Naive thymus-derived CD4-positive, alpha-beta T cell (primary cell): Measurements from ENCODE around the gene JMJD1C. TPM values are rescaled to one million over a fixed set of nuclear protein-coding genes. Genes with fewer than 3 reads are reported as not detected.
"Not testable (repeated sequence)": the region's sequence is repeated elsewhere in the genome, so short reads cannot be mapped to it uniquely, and the experiment has no call there.

Experiments used
- ATAC-seq: fragments of 150-1000 bp; cut with Tn5 transposase; 2 replicates; pipeline ENCODE4 v1.10.0; 2021; ENCODE audit warnings: mild to moderate bottlenecking, moderate library complexity
- CTCF ChIA-PET: fragments of 350-600 bp; sonication (Branson Sonifier 250); formaldehyde crosslinking; loops from one replicate; lab custom pipeline; 2021; ENCODE audit warnings: antibody characterized with exemption; lab: Charles Lee
- POLR2A ChIA-PET: fragments of 350-600 bp; sonication (Branson Sonifier 250); formaldehyde crosslinking; loops from one replicate; lab custom pipeline; 2021; ENCODE audit warnings: antibody characterized with exemption, inconsistent platforms; lab: Charles Lee
- DNase-seq, 9 donors: peaks; one replicate each; pipeline versions ENCODE4 v3.0.0 to v3.0.0-alpha.2; 2020 to 2022; ENCODE audit warnings: mixed read lengths in 1 of 9
- H3K27ac ChIP-seq: one replicate; pipeline ENCODE4 v1.7.0; 2013; ENCODE audit warnings: mild to moderate bottlenecking, low read depth, low read length, moderate library complexity
- H3K27me3 ChIP-seq, 2 donors: one replicate each; pipeline ENCODE4 v1.7.0; 2013; ENCODE audit warnings: low read length in 2 of 2, mild to moderate bottlenecking in 2 of 2, moderate library complexity in 2 of 2; ENCODE audit not compliant: control insufficient read depth in 2 of 2, insufficient read depth in 2 of 2
- H3K36me3 ChIP-seq, 3 experiments: 1 replicate in 2 of 3; 2 replicates in 1 of 3; pipeline ENCODE4 v1.7.0; 2013; ENCODE audit warnings: low read length in 3 of 3, mild to moderate bottlenecking in 3 of 3, moderate library complexity in 1 of 3; ENCODE audit not compliant: insufficient read depth in 3 of 3, control insufficient read depth in 2 of 3
- H3K4me1 ChIP-seq, 2 donors: one replicate each; pipeline ENCODE4 v1.7.0; 2013; ENCODE audit warnings: low read length in 2 of 2, mild to moderate bottlenecking in 2 of 2, moderate library complexity in 1 of 2; ENCODE audit not compliant: control insufficient read depth in 2 of 2, insufficient read depth in 2 of 2
- H3K4me3 ChIP-seq: 2 replicates; pipeline ENCODE4 v1.7.0; 2013; ENCODE audit warnings: mild to moderate bottlenecking, low read length
- H3K9me3 ChIP-seq, 3 experiments: 1 replicate in 2 of 3; 2 replicates in 1 of 3; pipeline ENCODE4 v1.7.0; 2013; ENCODE audit warnings: low read length in 3 of 3; ENCODE audit not compliant: control insufficient read depth in 2 of 3
- H3K27ac Mint-ChIP-seq, 9 donors: one replicate each; pipeline ENCODE4 v1.8.0; 2020 to 2022; ENCODE audit warnings: mixed read lengths in 9 of 9, mild to moderate bottlenecking in 8 of 9, moderate library complexity in 5 of 9, inconsistent platforms in 2 of 9
- H3K27me3 Mint-ChIP-seq, 5 donors: one replicate each; pipeline ENCODE4 v1.8.0; 2021 to 2022; ENCODE audit warnings: mixed read lengths in 5 of 5, mild to moderate bottlenecking in 1 of 5
- H3K36me3 Mint-ChIP-seq, 5 donors: one replicate each; pipeline ENCODE4 v1.8.0; 2020 to 2022; ENCODE audit warnings: mixed read lengths in 5 of 5, mild to moderate bottlenecking in 3 of 5, inconsistent platforms in 1 of 5
- H3K4me1 Mint-ChIP-seq, 7 donors: one replicate each; pipeline ENCODE4 v1.8.0; 2020 to 2022; ENCODE audit warnings: mixed read lengths in 7 of 7, mild to moderate bottlenecking in 3 of 7, inconsistent platforms in 1 of 7
- H3K4me3 Mint-ChIP-seq, 10 donors: one replicate each; pipeline ENCODE4 v1.8.0; 2020 to 2022; ENCODE audit warnings: mild to moderate bottlenecking in 10 of 10, mixed read lengths in 10 of 10, moderate library complexity in 6 of 10, inconsistent platforms in 2 of 10
- H3K9me3 Mint-ChIP-seq, 11 donors: one replicate each; pipeline ENCODE4 v1.8.0; 2020 to 2022; ENCODE audit warnings: mixed read lengths in 11 of 11, mild to moderate bottlenecking in 4 of 11, inconsistent platforms in 1 of 11, moderate library complexity in 1 of 11
- intact Hi-C, 2 donors: fragments of 100-400 bp; cut with micrococcal nuclease; formaldehyde crosslinking; loops; one replicate each; pipeline ENCODE4 v1.15.1; 2023
- polyA plus RNA-seq, 2 donors: library from polyadenylated mRNA; unstranded; fragments of 300-500 nt; fragmentation: Illumina TruSeq; gene quantifications; one replicate each; pipeline ENCODE4 v1.2.3, GENCODE V29; 2021
- total RNA-seq, 6 experiments: library from RNA in 5 of 6; stranded (reverse) in 5 of 6; gene quantifications; 1 replicate in 5 of 6; 2 replicates in 1 of 6; pipeline ENCODE4 v1.2.3 and lab custom pipeline; 2021 to 2026

Gene JMJD1C
- total and polyA plus RNA-seq, 7 experiments from 2014 or later: 59.0 to 331 (median 120) TPM

DNA sequence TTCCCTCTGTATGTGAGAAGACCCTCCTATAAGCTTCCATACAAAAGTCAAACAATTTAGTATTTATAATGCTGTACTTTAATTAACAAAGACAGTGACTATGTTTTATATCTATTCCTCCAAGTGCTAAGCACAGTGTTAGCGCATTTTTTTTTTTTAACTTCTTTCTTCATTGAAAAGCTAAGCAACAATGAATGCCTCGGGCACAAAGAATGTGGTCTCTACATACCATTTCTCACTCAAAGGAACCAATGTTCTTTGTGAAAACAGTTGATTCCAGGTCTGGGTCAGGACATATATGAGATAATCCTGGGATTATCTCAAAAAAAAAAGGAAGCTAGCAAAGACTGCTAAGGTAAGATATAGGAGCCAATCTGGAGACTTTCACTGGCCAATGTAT lies 29.2 kb upstream of the JMJD1C start:
- Histone ChIP-seq H3K4me1 (no peaks in the 10 kb centered on the region), H3K27ac (no peak overlapping the region), H3K27me3 (no peaks in the 10 kb centered on the region), H3K9me3 (no peaks in the 10 kb centered on the region), H3K4me3 (no peak overlapping the region), H3K36me3 (no peaks in the 10 kb centered on the region)
- CTCF ChIA-PET: no interaction called here
- peaks cover 0 to 19% (median 14%) of the 10 kb centered on the region in 5 donors for H3K36me3 Mint-ChIP-seq
- no peak overlapping the region for H3K27ac Mint-ChIP-seq
- intact Hi-C loops: no loop called here
- H3K27me3 Mint-ChIP-seq: no peaks in the 10 kb centered on the region
- H3K9me3 Mint-ChIP-seq: peaks cover 0 to 2% (median 0%) of the 10 kb centered on the region in 11 donors
- H3K4me1 Mint-ChIP-seq: peaks cover 5 to 43% (median 35%) of the 10 kb centered on the region in 7 donors
- ATAC-seq (no peak), DNase-seq (no peak)
- H3K4me3 Mint-ChIP-seq: no peak overlapping the region
- POLR2A ChIA-PET: interaction anchor here (0.6 kb wide), 1 partner anchor 29 kb away, joined by 4 read pairs; no protein-coding TSS in a partner anchor

DNA sequence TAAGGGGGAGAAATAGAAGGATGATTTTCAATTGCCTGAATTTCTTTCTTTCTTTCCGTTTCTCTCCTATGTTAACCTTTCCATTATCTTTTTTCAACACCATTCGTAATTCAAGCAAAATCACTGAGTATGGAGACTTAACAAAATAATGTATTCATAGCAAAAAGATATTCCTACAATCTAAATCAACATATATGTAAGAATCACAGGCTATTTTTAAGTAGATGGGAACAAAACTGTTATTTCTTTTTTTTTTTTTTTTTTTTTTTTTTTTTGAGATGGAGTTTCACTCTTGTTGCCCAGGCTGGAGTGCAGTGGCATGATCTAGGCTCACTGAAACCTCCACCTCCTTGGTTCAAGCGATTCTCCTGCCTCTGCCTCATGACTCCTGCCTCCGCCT lies 27.2 kb upstream of the JMJD1C start:
- ChIA-PET CTCF (no interaction called here), POLR2A (no interaction called here)
- intact Hi-C loops: no loop called here

DNA sequence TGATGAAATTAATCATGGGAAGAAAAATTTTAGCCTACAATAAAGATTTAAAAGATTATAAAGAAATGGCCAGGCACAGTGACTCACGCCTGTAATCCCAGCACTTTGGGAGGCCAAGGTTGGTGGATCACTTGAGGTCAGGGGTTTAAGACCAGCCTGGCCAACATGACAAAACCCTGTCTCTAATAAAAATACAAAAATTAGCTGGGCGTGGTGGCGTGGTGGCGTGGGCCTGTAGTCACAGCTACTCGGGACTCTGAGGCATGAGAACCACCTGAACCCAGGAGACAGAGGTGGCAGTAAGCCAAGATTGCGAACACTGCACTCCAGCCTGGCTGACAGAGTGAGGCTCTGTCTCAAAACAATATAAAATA lies 26.5 kb upstream of the JMJD1C start:
- ATAC-seq, H3K4me3 Mint-ChIP-seq, H3K9me3 Mint-ChIP-seq, H3K9me3 ChIP-seq, H3K27me3 Mint-ChIP-seq, H3K27me3 ChIP-seq, H3K4me3 ChIP-seq, POLR2A ChIA-PET, H3K27ac Mint-ChIP-seq, H3K4me1 ChIP-seq, H3K36me3 ChIP-seq, CTCF ChIA-PET, H3K27ac ChIP-seq, intact Hi-C loops, DNase-seq: not testable (repeated sequence)
- peaks cover 0 to 11% (median 10%) of the 10 kb centered on the region in 5 donors for H3K36me3 Mint-ChIP-seq
- H3K4me1 Mint-ChIP-seq: peaks cover 0 to 29% (median 22%) of the 10 kb centered on the region in 7 donors

More for the DNA sequence above, 27.2 kb upstream of the JMJD1C start:
- no peaks in the 10 kb centered on the region for H3K36me3 ChIP-seq
- peaks cover 0 to 2% (median 0%) of the 10 kb centered on the region in 11 donors for H3K9me3 Mint-ChIP-seq
- H3K27me3 Mint-ChIP-seq: no peaks in the 10 kb centered on the region
- H3K27me3 ChIP-seq: no peaks in the 10 kb centered on the region
- H3K4me1 Mint-ChIP-seq: peaks cover 5 to 36% (median 28%) of the 10 kb centered on the region in 7 donors
- no peaks in the 10 kb centered on the region for H3K4me1 ChIP-seq
- H3K4me3 Mint-ChIP-seq: no peak overlapping the region
- no peak overlapping the region for H3K27ac Mint-ChIP-seq
- no peaks in the 10 kb centered on the region for H3K9me3 ChIP-seq
- no peak overlapping the region for H3K4me3 ChIP-seq
- ATAC-seq (no peak), DNase-seq (no peak)
- H3K36me3 Mint-ChIP-seq: peaks cover 0 to 11% (median 10%) of the 10 kb centered on the region in 5 donors
- H3K27ac ChIP-seq: no peak overlapping the region

DNA sequence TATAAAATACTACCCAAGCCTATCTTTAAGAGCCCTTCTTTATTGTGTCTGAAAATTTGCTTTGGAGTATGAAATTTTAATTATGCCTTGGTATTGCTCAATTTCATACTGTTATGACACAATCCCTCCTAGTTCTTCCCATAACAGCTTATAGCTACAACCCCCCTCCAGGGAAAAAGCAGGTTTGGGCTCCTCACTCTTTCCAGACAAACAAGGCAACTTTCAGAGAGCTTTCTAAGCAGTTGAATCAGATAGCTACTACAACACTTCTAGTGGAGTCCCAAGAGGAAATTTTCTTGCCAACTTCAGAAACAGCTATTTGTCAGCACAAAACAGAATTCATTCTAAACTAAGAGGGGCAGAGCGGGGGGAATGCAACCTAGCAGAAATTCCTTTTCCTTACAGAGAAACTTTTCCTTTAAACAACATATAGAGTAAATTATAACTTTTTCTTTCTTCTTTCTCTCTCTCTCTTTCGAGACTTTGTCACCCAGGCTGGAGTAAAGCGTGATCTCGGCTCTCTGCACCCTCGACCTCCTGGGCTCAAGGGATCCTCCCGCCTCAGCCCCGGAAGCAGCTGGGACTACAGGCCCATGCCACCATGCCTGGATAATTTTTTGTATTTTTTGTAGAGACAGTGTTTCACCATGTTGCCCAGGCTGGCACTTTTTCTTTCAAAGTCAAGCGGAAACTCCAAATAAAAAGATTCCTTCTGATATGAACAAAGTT lies 26.0 kb upstream of the JMJD1C start:
- Mint-ChIP-seq H3K4me3 (no peak overlapping the region), H3K27me3 (no peaks in the 10 kb centered on the region), H3K36me3 (peaks cover 0 to 10% (median 9%) of the 10 kb centered on the region in 5 donors), H3K27ac (no peak overlapping the region), H3K4me1 (peaks cover 0 to 24% (median 17%) of the 10 kb centered on the region in 7 donors), H3K9me3 (peaks cover 0 to 2% (median 0%) of the 10 kb centered on the region in 11 donors)
- Histone ChIP-seq H3K27ac (no peak overlapping the region), H3K9me3 (no peaks in the 10 kb centered on the region), H3K36me3 (no peaks in the 10 kb centered on the region), H3K4me3 (no peak overlapping the region), H3K4me1 (peaks cover 0 to under 1% of the 10 kb centered on the region in 2 donors), H3K27me3 (no peaks in the 10 kb centered on the region)
- POLR2A ChIA-PET: no interaction called here
- DNase-seq (no peak), ATAC-seq (no peak)
- CTCF ChIA-PET: no interaction called here
- intact Hi-C loops: no loop called here

DNA sequence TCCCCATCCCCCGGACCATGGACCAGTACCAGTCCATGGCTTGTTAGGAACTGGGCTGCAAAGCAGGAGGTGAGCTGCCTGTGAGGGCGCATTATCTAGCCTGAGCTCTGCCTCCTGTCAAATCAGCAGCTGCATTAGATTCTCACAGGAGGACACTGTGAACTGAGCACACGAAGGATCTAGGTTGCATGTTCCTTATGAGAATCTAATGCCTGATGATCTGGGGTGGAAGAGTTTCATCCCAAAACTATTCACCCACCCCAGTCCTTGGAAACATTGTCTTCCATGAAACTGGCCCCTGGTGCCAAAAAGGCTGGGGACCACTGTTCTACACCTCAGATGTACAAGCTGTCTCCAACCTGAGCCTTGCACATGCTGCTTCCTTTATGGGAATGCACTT lies 24.1 kb upstream of the JMJD1C start:
- ATAC-seq (no peak), DNase-seq (no peak)
- Mint-ChIP-seq H3K36me3 (peaks cover 0 to 4% (median 0%) of the 10 kb centered on the region in 5 donors), H3K4me1 (peaks cover 0 to 19% (median 12%) of the 10 kb centered on the region in 7 donors), H3K27ac (peak overlapping the region in 2 of 9 donors; percentile 43 to 63), H3K4me3 (no peak overlapping the region), H3K27me3 (no peaks in the 10 kb centered on the region), H3K9me3 (no peaks in the 10 kb centered on the region)
- Histone ChIP-seq H3K4me1 (peaks cover 0 to 3% of the 10 kb centered on the region in 2 donors), H3K36me3 (no peaks in the 10 kb centered on the region), H3K27me3 (no peaks in the 10 kb centered on the region), H3K4me3 (no peak overlapping the region), H3K27ac (no peak overlapping the region), H3K9me3 (no peaks in the 10 kb centered on the region)
- CTCF ChIA-PET: no interaction called here
- intact Hi-C loops: no loop called here
- POLR2A ChIA-PET: no interaction called here

DNA sequence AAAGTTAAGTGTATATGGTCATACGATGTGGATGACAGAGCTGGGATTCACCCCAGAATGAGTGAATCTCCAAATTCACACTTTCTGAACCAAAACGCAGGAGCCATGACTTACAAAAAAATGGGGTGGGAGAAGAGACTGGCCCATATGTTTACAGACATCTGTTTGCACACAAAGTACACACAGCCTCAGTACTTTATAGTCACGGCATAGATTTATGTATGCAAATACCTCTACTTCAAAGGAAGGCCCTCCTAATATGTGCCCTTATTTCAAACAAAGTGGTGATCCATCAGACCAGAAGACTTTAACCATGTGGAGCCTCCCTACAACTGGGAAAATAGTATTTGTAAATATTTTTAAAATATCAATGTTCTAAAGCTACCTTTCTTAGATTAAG lies 22.2 kb upstream of the JMJD1C start:
- H3K9me3 ChIP-seq: no peaks in the 10 kb centered on the region
- H3K4me3 Mint-ChIP-seq: no peak overlapping the region
- peaks cover 0 to 30% (median 23%) of the 10 kb centered on the region in 7 donors for H3K4me1 Mint-ChIP-seq
- H3K27ac Mint-ChIP-seq: no peak overlapping the region
- no peak for DNase-seq
- peaks cover 0 to 6% (median 0%) of the 10 kb centered on the region in 5 donors for H3K36me3 Mint-ChIP-seq
- POLR2A ChIA-PET: no interaction called here
- H3K27me3 Mint-ChIP-seq: no peaks in the 10 kb centered on the region
- peaks cover 0 to 3% of the 10 kb centered on the region in 2 donors for H3K4me1 ChIP-seq
- no peak for ATAC-seq
- H3K27me3 ChIP-seq: no peaks in the 10 kb centered on the region
- intact Hi-C loops: no loop called here
- H3K27ac ChIP-seq: no peak overlapping the region
- H3K36me3 ChIP-seq: no peaks in the 10 kb centered on the region
- no peaks in the 10 kb centered on the region for H3K9me3 Mint-ChIP-seq
- CTCF ChIA-PET: no interaction called here
- H3K4me3 ChIP-seq: no peak overlapping the region
